Measurements from ENCODE around the gene FAM110A. TPM values are rescaled to one million over a fixed set of nuclear protein-coding genes. Genes with fewer than 3 reads are reported as not detected.

The FAM110A gene
- total and polyA plus RNA-seq, 2 of the 8 experiments (the other 6 are each of a cell fraction or from before 2014, with no cell fraction given) = 10.1 to 10.9 TPM

GRCh38 chr20:877814-878213, 44.3 kb downstream of the FAM110A start:
- H3K27ac ChIP-seq (ENCODE audit: low read depth, low read length) = no peak overlapping the region
- H2BK20ac ChIP-seq (ENCODE audit: low read length) = no peak overlapping the region
- ChIA-PET POLR2A (ENCODE audit: partially characterized antibody) (no interaction called here), CTCF (ENCODE audit: partially characterized antibody) (interaction anchor here (1.0 to 9.2 kb wide), 8 partner anchors 11 to 88 kb away, joined by 3 to 95 read pairs (median 6); partner anchors contain the start of gene FAM110A)
- no peaks in the 10 kb centered on the region for H4K20me1 ChIP-seq (replicated peaks in 1 of 2; ENCODE audit: control insufficient read depth in 1 of 2, insufficient read depth in 2 of 2, low read length in 2 of 2)
- H3K27me3 ChIP-seq (replicated peaks in 1 of 4; ENCODE audit: control insufficient read depth in 3 of 4, extremely low read depth in 1 of 4, insufficient read depth in 3 of 4, low read length in 3 of 4) = no peaks in the 10 kb centered on the region
- no peak overlapping the region for H3K23ac ChIP-seq (ENCODE audit: insufficient read length)
- no peak for TF ChIP-seq BCL11A (IDR thresholded peaks at IDR 0.05; ENCODE audit: low read depth in 2 of 2, low read length in 2 of 2)
- no peak for TF ChIP-seq CBX5 (IDR thresholded peaks at IDR 0.05; ENCODE audit: low read depth, low read length)
- H4K91ac ChIP-seq (replicated peaks; ENCODE audit: insufficient read length, low read length) = no peak overlapping the region
- H3K4me3 ChIP-seq (ENCODE audit: extremely low read depth in 1 of 4, insufficient read depth in 2 of 4, low read depth in 3 of 4, low read length in 4 of 4) = no peak overlapping the region
- H2BK15ac ChIP-seq (ENCODE audit: low read length) = no peak overlapping the region
- H3K9ac ChIP-seq (replicated peaks in 1 of 4; ENCODE audit: extremely low read depth in 1 of 4, low read depth in 3 of 4, low read length in 3 of 4) = no peak overlapping the region
- no peaks in the 10 kb centered on the region for H3K79me1 ChIP-seq (ENCODE audit: low read depth, low read length)
- H3K4me1 ChIP-seq (replicated peaks in 1 of 4; ENCODE audit: control insufficient read depth in 3 of 4, insufficient read depth in 4 of 4, low read length in 3 of 4) = peaks cover 0 to 2% (median 0%) of the 10 kb centered on the region in 4 experiments; a peak in 3 of 7 replicates
- H3K14ac ChIP-seq (ENCODE audit: insufficient read length) = no peak overlapping the region
- no peaks in the 10 kb centered on the region for H3K79me2 ChIP-seq (ENCODE audit: control insufficient read depth in 1 of 2, insufficient read depth in 2 of 2, low read length in 2 of 2)
- H2BK12ac ChIP-seq (ENCODE audit: low read depth, low read length) = no peak overlapping the region
- FAIRE-seq (no peak), DNase-seq (ENCODE audit: low read depth in 1 of 2, low spot score in 2 of 2) (no peak)
- H3K56ac ChIP-seq (replicated peaks; ENCODE audit: insufficient read length, low read depth, low read length) = no peak overlapping the region
- H2BK120ac ChIP-seq (replicated peaks; ENCODE audit: low read depth, low read length) = no peak overlapping the region
- no peak overlapping the region for H2BK5ac ChIP-seq (ENCODE audit: low read depth, low read length)
- WGBS, 2 experiments (ENCODE audit: extremely low coverage in 1 of 2, insufficient coverage in 1 of 2, insufficient read length in 1 of 2, insufficient replicate concordance in 2 of 2, low coverage in 1 of 2, low lambda C conversion rate in 2 of 2, missing lambda C conversion rate in 1 of 2) = 83% methylated on average over 6 of the region's 7 CpGs; no CpG with 5 or more reads in 1 of the 2 experiments
- no peak overlapping the region for H2AFZ ChIP-seq (ENCODE audit: low read length)
- no peaks in the 10 kb centered on the region for H3K9me3 ChIP-seq (ENCODE audit: insufficient read depth in 2 of 2, low read depth in 1 of 2, low read length in 1 of 2)
- H3K23me2 ChIP-seq (ENCODE audit: low read depth, low read length) = no peaks in the 10 kb centered on the region
- no peak overlapping the region for H3K18ac ChIP-seq (ENCODE audit: extremely low read depth, low read length)
- no peak overlapping the region for H4K5ac ChIP-seq (ENCODE audit: insufficient read length, low read depth, low read length)
- no peak overlapping the region for H2AK5ac ChIP-seq (ENCODE audit: low read depth, low read length)
- H3K36me3 ChIP-seq (ENCODE audit: control insufficient read depth in 2 of 4, insufficient read depth in 4 of 4, low read length in 3 of 4) = no peaks in the 10 kb centered on the region
- H3K4me2 ChIP-seq (ENCODE audit: insufficient read depth in 1 of 2, low read depth in 2 of 2, low read length in 2 of 2) = no peak overlapping the region
- no peak overlapping the region for H3K4ac ChIP-seq (replicated peaks; ENCODE audit: insufficient read length, low read depth, low read length)
- no peak overlapping the region for H4K8ac ChIP-seq (ENCODE audit: extremely low read depth, insufficient read depth, low read length)
